ENCODE results near the gene SEC61G. TPM values are rescaled to one million over a fixed set of nuclear protein-coding genes. Genes with fewer than 3 reads are reported as not detected.

SEC61G gene
- 100 to 1,000 TPM; 185 to 214 (median 189) TPM for polyA plus RNA-seq (ENCODE audit: insufficient read length in 4 of 4)

DNA sequence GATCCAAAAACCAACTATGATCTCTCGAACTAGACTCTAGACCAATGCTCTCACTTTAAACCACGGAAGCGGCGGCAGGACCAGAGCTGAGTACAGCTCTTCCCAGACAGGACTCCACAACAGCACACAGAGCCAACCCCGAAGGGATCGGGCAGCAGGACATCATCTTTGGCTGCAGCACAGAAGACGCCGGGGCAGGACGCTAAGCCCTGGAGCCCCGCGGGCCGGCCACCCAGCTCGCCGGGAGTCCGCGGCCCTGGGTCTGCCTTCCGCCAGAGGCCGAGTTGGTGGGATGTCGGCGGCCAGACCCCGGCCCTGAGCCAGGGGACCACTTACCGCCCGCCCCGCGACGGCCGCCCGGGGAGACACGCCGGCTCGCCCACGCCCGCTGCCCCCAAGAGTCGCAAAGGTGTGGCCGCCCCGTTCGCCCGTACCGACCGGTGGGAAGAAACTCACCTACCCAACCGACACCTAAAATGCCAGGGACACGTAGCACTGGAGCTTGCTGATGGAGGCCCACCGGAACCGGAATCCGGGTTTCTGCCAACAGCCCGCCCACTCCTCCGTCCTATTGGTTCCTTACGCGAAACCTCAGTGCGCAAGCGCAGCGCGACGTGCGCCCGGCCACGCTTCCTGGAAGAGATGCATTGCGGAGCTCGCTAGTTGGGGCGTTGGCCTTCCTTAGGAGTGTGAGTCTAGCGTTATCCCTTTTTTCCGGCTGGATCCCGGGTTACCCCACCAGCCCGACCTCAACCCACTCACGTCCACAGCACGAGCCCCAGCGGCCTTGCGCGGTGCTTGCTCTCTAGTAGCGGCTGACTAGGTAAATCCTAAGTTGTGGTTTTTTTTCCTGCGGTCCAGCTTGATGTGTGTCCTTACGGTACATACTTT is at the start of gene SEC61G:
TSS of gene SEC61G (minus strand) at position 510 of the 891 bp plus-strand sequence. CDS start 1,623 bp downstream, outside the sequence.
- DNase-seq (ENCODE audit: low read depth in 4 of 4, low spot score in 3 of 4), result peak; percentile 94 to 97 (median 96)

DNA sequence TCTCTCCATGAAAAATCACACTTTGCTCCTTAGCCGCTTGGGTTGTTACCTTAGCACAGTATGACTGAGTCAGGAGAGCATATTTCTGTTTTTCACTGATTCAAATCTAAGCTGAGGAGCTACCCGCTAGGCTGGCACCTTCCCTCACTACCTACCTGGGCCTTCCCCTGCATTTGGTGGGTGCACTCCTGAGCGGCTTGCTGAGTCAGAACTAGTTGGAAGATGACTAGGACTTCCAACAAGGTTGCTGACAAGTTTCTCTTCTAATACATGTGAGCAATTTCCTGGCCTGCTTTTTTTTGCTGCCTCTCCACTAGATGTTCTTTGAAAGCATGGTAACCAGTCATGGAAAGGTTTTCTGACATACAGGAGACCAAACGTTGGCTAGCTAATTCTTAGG is 43.8 kb upstream of the SEC61G start:
- DNase-seq (ENCODE audit: low read depth in 4 of 4, low spot score in 3 of 4), result no peak

DNA sequence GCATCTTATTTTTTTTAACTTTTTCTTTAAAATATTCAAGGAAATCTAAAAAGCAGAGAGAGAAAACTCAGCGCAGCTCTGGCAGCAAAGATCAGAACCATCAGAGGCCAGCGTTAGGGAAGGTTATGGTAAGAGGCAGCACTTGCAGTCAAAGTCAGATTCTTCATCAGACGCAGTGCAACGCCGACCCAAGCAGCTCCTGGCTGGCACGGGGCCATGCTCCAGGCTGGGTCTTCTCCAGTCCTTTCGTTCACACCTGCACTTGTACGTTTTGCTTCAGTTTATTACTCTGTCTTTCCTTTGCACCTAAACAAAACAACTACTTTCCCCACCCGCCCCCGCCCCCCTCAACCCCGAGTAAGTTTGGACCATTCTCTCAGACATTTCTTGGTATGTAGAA is 43.1 kb upstream of the SEC61G start:
- no peak for DNase-seq (ENCODE audit: low read depth in 4 of 4, low spot score in 3 of 4)

DNA sequence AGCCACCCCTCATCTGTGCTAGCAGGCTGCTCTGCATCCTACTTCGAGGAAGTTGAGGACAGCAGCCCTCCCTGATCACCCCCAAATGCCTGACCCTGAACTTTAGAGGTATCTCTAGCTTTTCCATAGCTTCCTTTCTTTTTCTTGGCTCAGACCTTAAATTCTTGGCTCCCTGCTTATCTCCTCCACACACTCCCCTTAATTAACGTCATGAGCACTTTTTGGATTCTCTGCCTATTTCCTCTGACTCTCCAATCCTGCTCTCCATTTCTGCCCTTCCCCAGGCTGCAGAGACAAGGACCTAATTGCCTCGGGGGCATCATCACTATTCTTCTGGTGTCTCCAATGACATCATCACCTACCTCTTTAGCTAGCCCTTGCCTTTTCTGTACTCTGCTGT is 40.8 kb upstream of the SEC61G start:
- no peak for DNase-seq (ENCODE audit: low read depth in 4 of 4, low spot score in 3 of 4)

DNA sequence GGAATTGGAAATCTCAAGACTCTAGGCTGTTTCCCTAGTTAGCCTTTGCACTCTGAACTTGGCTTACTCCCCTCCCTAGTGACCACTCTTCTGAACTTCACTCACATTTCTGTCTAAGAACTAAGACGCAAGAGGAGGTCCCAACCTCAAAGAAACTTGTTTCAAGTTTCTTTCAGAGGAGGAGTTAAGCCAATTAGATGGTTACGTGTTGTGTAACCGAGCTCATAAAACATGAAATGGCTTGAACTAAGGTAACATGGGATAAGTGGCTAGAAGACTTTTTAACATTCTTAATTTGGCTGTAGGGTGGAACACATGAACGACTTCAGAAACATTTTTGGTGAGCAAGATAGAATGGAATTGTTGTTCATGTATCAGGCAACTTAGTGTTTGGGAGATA is 39.5 kb upstream of the SEC61G start:
- DNase-seq (ENCODE audit: low read depth in 4 of 4, low spot score in 3 of 4), result no peak

DNA sequence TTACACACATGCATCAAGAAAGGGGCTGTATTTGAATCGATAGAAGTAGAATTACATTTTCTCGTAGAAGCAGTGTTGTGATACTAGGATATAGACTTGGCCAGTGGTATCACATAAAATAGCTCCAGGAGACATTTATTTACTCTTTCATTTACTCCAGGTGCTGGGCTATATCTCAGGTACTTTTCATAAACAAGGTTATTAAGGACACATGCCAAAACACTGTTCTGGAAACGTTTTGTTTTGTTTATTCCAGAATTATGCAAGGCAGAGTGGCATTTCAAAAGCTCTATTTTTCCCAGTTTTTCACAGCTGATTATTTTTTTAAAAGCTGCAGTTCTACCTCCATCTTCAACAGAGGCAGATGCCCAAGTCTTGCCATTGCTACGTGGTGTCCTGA is 37.8 kb upstream of the SEC61G start:
- DNase-seq (ENCODE audit: low read depth in 4 of 4, low spot score in 3 of 4), result no peak

DNA sequence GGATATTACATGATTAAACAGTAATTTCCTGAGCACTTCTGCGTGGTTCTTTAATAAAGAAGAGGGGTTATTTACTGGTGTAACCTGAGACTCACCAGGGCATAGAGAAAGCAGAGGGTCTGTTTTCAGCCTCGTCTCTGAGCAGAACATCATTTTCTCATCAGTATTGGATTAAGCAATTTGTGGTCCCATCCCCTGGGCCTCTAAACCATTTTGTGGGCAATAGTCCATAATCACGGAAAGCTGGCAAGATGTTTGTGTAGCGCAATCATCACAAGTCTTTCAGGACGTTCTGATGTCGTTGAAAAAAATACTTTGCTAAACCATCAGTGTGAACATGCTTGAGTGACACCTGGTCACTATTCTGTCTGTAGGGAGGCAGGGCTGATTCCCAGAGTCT is 37.1 kb upstream of the SEC61G start:
- no peak for DNase-seq (ENCODE audit: low read depth in 4 of 4, low spot score in 3 of 4)

DNA sequence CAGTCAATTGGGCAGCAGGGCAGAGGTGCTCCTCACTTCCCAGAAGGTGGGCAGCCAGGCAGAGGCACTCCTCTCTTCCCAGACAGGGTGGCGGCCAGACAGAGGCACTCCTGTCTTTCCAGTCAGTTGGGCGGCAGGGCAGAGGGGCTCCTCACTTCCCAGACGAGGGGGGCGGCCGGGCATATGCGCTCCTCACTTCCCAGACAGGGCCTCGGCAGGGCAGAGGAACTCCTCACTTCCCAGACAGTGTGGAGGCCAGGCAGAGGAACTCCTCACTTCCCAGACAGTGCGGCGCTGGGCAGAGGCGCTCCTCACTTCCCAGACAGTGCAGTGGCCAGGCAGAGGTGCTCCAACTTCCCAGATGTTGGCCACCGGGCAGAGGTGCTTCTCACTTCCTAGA is 33.4 kb upstream of the SEC61G start:
- DNase-seq (ENCODE audit: low read depth in 4 of 4, low spot score in 3 of 4), result no peak

DNA sequence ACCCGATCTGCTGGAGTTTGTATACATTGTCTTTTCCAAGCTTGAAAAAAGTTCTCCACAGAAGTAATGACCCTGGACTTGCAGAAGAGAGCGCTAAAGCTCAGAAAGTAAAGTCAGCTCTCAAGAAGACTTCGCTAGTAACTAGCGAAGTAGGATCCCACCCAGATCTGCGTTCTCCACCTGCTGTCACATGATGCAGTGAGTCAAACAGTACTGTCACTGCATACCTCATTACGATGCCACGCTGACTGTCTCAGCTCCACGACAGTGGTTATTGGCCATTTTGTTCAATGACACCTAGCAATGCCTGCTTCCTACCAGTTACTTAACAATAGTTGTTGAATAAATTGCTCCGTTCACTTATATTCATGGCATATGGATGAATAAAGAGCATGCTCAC is 29.7 kb upstream of the SEC61G start:
- DNase-seq (ENCODE audit: low read depth in 4 of 4, low spot score in 3 of 4), result peak; percentile 43 to 57 (median 47)

DNA sequence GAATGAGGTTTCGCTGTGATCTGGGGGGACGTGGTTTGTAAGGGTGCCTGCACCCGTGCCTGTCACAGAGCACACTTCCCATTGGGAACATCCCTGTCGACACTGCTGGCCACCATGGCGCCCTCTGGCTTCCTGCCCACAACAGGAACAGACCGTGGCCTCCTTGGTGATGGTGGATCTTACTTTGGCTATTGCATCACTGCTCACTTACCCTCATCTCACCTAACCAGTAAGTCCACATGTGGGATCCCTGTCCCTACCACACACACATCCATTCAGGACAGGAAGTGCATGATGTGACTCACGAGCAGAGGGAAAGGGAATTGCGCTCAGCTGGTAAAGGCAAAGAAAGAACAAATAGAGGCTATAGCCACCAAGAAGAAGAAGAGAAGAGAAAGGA is 26.2 kb upstream of the SEC61G start:
- no peak for DNase-seq (ENCODE audit: low read depth in 4 of 4, low spot score in 3 of 4)

DNA sequence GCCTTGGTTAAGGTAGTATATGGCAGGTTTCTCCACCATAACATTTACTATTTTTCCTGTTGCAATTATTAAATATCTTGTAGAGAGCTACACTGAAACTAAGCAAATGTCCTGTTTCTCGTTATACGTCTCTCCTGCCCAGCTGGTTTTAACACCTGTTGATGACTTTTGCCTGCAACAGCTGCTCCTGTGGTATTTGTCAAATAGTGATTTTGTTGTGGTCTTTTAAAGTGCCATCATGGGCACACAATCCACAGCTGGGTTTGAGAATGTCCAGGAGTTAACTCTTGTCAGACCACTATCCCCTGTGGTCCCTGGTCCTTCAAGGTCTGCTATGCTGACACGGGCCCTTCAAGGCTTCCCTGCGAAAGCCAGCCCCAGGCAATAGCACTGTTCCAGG is 24.9 kb upstream of the SEC61G start:
- no peak for DNase-seq (ENCODE audit: low read depth in 4 of 4, low spot score in 3 of 4)

DNA sequence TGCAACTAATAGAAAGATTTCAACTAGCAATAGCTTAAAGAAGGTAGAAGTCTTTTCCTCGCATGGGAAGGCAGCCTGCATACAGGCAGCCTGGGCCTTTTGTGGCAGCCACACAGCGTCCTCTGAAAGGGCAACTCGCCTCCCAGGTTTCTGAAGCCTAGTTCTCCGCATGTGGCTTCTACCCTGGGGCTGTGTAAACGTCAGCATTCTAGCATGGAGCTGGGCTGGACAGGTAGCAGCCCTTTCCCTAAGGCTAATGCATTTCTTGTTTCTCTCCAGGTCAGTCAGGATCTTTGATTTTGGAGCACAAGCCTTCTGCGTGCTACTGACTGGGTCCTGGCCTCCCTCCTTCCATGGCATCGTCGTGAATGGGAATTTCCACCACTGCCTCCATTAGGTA is 23.8 kb upstream of the SEC61G start:
- no peak for DNase-seq (ENCODE audit: low read depth in 4 of 4, low spot score in 3 of 4)

DNA sequence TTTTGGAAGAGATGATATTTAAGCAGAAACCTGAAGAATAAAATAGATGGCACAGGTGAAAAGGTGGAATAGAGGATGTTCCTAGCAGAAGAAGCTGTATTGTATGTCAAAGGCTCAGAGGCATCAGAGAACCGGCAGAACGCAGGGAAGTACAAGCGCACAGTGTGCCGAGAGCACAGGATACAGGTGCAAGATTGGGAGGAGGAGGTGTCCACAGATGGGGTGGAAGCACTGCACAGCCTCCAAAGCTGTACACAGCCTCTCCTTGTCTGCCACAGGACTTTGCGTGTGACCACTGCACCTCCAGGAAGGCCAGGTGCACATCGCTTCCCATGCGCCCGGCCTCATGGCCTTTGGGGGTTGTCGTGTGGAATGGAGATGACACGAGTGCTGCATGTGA is 23.3 kb upstream of the SEC61G start:
- no peak for DNase-seq (ENCODE audit: low read depth in 4 of 4, low spot score in 3 of 4)

DNA sequence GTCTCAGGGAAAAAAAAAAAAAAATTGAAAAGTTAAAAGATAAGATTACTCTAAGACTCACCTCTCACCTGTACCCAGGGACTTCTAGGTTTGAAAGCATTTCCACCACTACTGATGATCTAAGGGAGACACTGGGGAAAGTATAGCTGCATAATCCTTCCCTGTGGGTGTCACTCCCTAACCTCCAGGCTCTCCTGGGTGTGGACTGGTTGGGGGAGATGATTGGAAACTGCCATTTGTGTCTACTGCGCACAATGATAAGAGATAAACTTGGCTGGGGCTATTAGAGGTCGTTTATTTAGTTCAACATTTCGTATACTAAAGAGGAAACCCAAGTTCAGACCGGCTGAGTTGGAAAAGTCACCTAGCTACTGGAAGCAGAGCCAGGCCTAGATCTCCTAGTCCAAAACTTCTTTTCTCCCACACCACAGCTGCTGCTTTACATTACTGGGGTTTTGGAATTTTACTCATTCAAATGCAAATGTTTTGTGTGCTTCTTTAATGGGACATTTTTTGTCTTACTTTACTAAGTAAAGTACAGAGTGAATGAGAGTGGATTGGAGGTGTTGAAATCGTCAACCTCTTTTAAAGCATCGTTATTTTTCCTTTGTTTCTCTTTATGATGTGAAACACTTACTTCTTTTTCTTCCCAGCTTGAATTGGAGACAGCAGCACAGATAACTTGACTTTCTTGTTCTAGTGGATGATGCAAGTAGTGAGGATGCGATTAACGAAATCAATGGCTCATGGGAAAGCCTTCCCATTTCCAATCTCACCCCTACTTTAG is 22.3 kb upstream of the SEC61G start:
- DNase-seq (ENCODE audit: low read depth in 4 of 4, low spot score in 3 of 4), result no peak

DNA sequence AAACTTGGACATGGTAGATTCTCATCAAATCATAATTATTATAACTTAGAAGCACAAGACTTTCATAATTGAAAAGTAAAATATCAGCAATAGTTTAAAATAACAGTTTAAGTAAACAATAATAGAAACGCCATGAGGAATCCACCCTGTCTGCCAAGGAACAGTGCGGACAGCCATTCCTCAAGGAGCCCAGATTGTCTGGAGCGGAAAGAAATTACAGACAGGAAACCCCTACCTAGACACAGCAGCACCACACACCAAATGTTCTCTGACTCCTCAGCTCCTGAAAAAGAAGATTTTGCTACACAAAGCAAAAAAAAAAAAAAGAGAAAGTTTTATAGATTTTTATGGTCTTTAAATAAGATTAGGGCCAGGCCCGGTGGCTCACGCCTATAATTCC is 21.5 kb upstream of the SEC61G start:
- DNase-seq (ENCODE audit: low read depth in 4 of 4, low spot score in 3 of 4), result no peak

DNA sequence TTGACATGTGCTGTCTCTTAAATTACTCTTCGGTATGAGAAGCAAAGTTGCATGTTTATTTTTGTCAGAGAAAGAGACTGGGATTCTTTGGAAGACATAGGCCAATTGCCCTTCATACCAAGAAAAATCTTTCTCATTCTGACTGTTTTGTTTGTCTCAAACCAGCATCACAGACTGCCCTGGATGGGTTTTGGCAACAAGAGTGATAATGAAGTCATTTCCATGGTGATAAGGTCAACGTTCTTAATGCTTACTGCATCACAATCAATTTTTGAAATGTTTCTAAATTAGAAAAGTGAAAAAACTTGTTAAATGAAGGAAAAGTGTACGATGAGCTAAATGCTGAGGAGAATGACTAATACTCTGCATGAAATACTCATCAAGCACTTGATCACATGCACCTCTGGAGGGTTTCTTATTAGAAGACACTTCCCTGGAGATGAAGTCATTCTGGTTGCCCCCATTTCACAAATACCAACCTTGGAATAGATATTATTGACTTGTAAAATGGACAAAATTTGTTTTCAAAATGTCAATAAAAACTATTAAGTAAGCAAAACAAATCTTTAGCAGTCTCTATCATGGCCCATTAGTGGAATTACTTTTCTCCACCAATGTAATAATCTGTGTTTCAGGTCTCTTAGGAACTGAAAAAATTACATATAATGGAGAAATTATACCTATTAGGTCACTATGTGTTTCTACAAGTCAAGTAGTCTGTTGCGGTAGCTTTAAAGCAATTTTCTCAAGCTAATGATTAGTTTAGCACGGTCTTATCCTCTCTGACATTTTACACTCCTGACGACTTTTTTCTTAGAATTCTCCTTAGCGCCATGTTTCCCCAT is 19.9 kb upstream of the SEC61G start:
- no peak for DNase-seq (ENCODE audit: low read depth in 4 of 4, low spot score in 3 of 4)

DNA sequence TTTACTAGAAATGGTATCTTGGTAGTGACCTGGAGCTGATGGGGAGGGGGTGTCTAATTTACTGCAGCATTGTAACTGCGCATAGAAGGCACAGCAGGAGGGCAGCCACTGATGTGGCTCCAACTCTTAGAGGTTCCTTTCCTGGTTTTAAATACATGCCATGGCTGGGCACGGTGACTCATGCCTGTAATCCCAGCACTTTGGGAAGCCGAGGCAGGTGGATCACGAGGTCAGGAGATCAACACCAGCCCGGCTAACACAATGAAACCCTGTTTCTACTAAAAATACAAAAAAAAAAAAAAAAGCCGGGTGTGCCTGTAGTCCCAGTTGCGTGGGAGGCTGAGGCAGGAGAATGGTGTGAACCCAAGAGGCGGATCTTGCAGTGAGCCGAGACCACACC is 19.2 kb upstream of the SEC61G start:
- no peak for DNase-seq (ENCODE audit: low read depth in 4 of 4, low spot score in 3 of 4)

DNA sequence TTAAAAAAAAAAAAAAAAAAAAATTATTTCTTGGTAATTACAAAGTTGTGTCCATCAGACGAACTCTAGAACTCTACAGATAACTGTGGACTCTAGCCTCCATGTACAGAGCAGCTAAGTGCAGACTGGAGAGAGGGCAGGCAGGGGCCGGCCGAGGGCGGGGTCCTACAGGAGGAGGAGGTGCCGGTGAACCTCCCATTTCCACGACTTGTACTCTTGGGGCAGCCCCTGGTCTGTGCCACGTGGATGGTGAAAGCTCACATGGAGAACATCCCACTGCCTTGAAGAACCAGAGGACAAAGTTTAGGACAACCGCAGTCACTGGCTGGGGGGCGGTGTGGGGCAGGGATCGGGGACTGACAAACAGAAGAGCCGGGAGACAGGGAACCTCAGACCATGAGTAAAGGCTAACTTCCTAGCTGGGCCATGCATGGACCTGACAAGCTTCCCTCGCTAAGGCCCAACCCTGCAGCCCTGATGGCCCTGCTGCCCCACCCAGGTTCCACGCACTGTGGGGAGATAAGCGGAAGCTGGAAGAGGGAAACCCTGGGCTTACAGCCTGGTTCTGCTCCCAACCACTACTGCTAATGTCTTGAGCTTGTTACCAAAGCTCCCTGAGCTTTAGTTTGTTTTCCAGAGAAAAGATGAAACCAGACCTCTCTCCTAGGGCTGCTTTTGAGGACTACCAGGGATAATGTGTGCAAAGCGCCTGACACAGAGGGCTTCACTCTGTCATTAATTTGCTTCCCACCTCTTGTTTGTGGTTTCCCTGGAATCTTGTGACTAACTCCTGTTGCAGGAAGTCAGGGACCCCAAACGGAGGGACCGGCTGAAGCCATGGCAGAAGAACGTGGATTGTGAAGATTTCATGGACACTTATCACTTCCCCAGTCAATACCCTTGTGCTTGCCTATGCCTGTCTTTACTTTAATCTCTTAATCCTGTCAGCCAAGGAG is 16.1 kb upstream of the SEC61G start:
- no peak for DNase-seq (ENCODE audit: low read depth in 4 of 4, low spot score in 3 of 4)

DNA sequence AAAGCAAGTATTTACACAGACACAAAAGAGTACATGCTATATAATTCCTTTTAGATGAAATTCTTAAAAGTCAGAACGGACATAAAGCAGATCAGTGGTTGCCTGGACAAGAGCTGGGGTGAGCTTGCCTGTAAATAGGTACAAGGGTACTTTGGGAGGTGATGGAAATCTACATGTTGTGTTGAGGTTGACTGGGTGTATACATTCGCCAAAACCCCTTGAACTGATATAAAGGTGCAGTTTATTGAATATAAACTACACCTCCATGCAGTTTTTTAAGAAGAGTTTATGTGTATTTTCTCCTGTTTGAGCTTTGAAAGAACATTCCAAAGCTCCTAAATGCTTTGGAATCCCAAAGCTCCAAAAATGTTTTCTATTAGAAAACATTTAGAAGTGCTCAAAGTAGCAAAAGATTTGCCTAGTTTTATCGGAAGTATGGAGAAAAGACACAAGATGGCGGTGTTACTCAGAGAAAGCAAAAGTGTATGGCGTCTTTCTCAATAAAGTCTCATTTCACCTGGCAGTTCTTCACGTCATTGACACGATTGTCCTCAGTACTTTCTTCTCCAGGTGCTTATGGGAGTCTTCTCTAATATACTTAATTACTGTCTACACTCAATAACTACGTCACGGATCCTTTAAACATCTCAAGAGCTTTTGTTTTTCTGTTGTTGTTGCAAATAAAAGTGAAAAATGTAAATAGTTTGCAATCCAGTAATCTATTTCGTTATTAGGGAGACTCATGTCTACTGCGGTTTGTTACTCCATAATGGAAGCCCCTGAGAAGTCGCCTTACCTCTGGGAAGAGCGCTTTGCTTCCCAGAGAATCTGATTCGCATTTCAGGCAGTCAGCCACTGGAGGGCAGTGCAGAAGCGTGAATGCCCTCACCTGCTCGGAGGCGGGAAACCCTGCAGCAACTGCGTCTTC is 14.7 kb upstream of the SEC61G start:
- peak; percentile 74 to 82 (median 76) for DNase-seq (ENCODE audit: low read depth in 4 of 4, low spot score in 3 of 4)
